ENCODE data around the gene CCDC83. TPM values are rescaled to one million over a fixed set of nuclear protein-coding genes. Genes with fewer than 3 reads are reported as not detected.
"Not testable (repeated sequence)": the region's sequence is repeated elsewhere in the genome, so short reads cannot be mapped to it uniquely, and the experiment has no call there.

Gene CCDC83
- polyA plus RNA-seq, 4 donors: not detected

- no peak for DNase-seq (ENCODE audit: low read depth in 4 of 4, low spot score in 3 of 4)
Observed at GRCh38 chr11:85835263-85835662, 19.9 kb upstream of the CCDC83 start.

- no peak for DNase-seq (ENCODE audit: low read depth in 4 of 4, low spot score in 3 of 4)
Observed at GRCh38 chr11:85835729-85836128, 19.5 kb upstream of the CCDC83 start.

- not testable (repeated sequence) for DNase-seq (ENCODE audit: low read depth in 4 of 4, low spot score in 3 of 4)
Observed at GRCh38 chr11:85840932-85841331, 14.3 kb upstream of the CCDC83 start.

GRCh38 chr11:85843929-85844328 is 11.3 kb upstream of the CCDC83 start:
- DNase-seq (ENCODE audit: low read depth in 4 of 4, low spot score in 3 of 4): no peak

GRCh38 chr11:85844439-85845123 is 10.6 kb upstream of the CCDC83 start:
- DNase-seq (ENCODE audit: low read depth in 4 of 4, low spot score in 3 of 4): no peak

- no peak for DNase-seq (ENCODE audit: low read depth in 4 of 4, low spot score in 3 of 4)
Observed at GRCh38 chr11:85845124-85845631, 10.0 kb upstream of the CCDC83 start.

- DNase-seq (ENCODE audit: low read depth in 4 of 4, low spot score in 3 of 4): no peak
Observed at GRCh38 chr11:85847436-85847835, 7.7 kb upstream of the CCDC83 start.

GRCh38 chr11:85848006-85848405 is 7.2 kb upstream of the CCDC83 start:
- DNase-seq (ENCODE audit: low read depth in 4 of 4, low spot score in 3 of 4): no peak

- no peak for DNase-seq (ENCODE audit: low read depth in 4 of 4, low spot score in 3 of 4)
Observed at GRCh38 chr11:85848556-85848955, 6.6 kb upstream of the CCDC83 start.

GRCh38 chr11:85852754-85853153 is 2.4 kb upstream of the CCDC83 start:
- DNase-seq (ENCODE audit: low read depth in 4 of 4, low spot score in 3 of 4): not testable (repeated sequence)

- DNase-seq (ENCODE audit: low read depth in 4 of 4, low spot score in 3 of 4): not testable (repeated sequence)
Observed at GRCh38 chr11:85853541-85853940, 1.6 kb upstream of the CCDC83 start.

- peak in 1 of 4 donors; percentile 20 for DNase-seq (ENCODE audit: low read depth in 4 of 4, low spot score in 3 of 4)
Observed at GRCh38 chr11:85854212-85854556, 999 bp upstream of the CCDC83 start.

- peak; percentile 79 to 91 (median 84) for DNase-seq (ENCODE audit: low read depth in 4 of 4, low spot score in 3 of 4)
Observed at GRCh38 chr11:85854557-85855340, 434 bp upstream of the CCDC83 start.

GRCh38 chr11:85857098-85857497 is 1.9 kb downstream of the CCDC83 start:
- DNase-seq (ENCODE audit: low read depth in 4 of 4, low spot score in 3 of 4): no peak

- DNase-seq (ENCODE audit: low read depth in 4 of 4, low spot score in 3 of 4): not testable (repeated sequence)
Observed at GRCh38 chr11:85859541-85859940, 4.4 kb downstream of the CCDC83 start.

- no peak for DNase-seq (ENCODE audit: low read depth in 4 of 4, low spot score in 3 of 4)
Observed at GRCh38 chr11:85863855-85864254, 8.7 kb downstream of the CCDC83 start.

- no peak for DNase-seq (ENCODE audit: low read depth in 4 of 4, low spot score in 3 of 4)
Observed at GRCh38 chr11:85866137-85866827, 11.1 kb downstream of the CCDC83 start.

- DNase-seq (ENCODE audit: low read depth in 4 of 4, low spot score in 3 of 4): no peak
Observed at GRCh38 chr11:85867751-85868150, 12.6 kb downstream of the CCDC83 start.

GRCh38 chr11:85869781-85870180 is 14.6 kb downstream of the CCDC83 start:
- DNase-seq (ENCODE audit: low read depth in 4 of 4, low spot score in 3 of 4): no peak

GRCh38 chr11:85874265-85874664 is 19.1 kb downstream of the CCDC83 start:
- no peak for DNase-seq (ENCODE audit: low read depth in 4 of 4, low spot score in 3 of 4)

GRCh38 chr11:85875505-85875904 is 20.3 kb downstream of the CCDC83 start:
- DNase-seq (ENCODE audit: low read depth in 4 of 4, low spot score in 3 of 4): no peak
